HG03571 (cell line): Measurements from ENCODE around the gene DDX46.
"Not testable (repeated sequence)": the region's sequence is repeated elsewhere in the genome, so short reads cannot be mapped to it uniquely, and the experiment has no call there.

Experiments
- ATAC-seq: cut with Tn5 transposase; IDR thresholded peaks from one replicate; pipeline ENCODE4 v1.9.1; 2021; ENCODE audit not compliant: unreplicated experiment

The DDX46 gene

GRCh38 chr5:134758504-134759341 lies at the start of gene DDX46:
Gene DDX46, plus strand, starts transcription at chr5:134758779. Its CDS starts 160 bp downstream, at chr5:134758939.
- peak; percentile 97 for ATAC-seq

GRCh38 chr5:134714120-134714519 lies 44.5 kb upstream of the DDX46 start:
- ATAC-seq: no peak

GRCh38 chr5:134714541-134714940 lies 44.0 kb upstream of the DDX46 start:
- no peak for ATAC-seq

- ATAC-seq: not testable (repeated sequence)
Observed at GRCh38 chr5:134715466-134715865, 43.1 kb upstream of the DDX46 start.

- no peak for ATAC-seq
Observed at GRCh38 chr5:134724872-134725271, 33.7 kb upstream of the DDX46 start.

GRCh38 chr5:134732819-134733218 lies 25.8 kb upstream of the DDX46 start:
- no peak for ATAC-seq

GRCh38 chr5:134735243-134735642 lies 23.3 kb upstream of the DDX46 start:
- ATAC-seq: no peak

GRCh38 chr5:134736173-134736812 lies 22.3 kb upstream of the DDX46 start:
- no peak for ATAC-seq

GRCh38 chr5:134738133-134738962 lies 20.2 kb upstream of the DDX46 start, which contains the start of gene CAMLG:
Gene CAMLG, plus strand, starts transcription at chr5:134738548. Its CDS starts 73 bp downstream, at chr5:134738621.
- peak; percentile 96 for ATAC-seq

GRCh38 chr5:134738963-134739661 lies 19.5 kb upstream of the DDX46 start:
- ATAC-seq: no peak

GRCh38 chr5:134741052-134741451 lies 17.5 kb upstream of the DDX46 start:
- ATAC-seq: no peak

GRCh38 chr5:134742134-134742533 lies 16.4 kb upstream of the DDX46 start:
- ATAC-seq: no peak

GRCh38 chr5:134749415-134749814 lies 9.2 kb upstream of the DDX46 start:
- no peak for ATAC-seq

GRCh38 chr5:134758176-134758503 lies 439 bp upstream of the DDX46 start:
- no peak for ATAC-seq

GRCh38 chr5:134767528-134768291 lies 9.1 kb downstream of the DDX46 start:
- ATAC-seq: not testable (repeated sequence)

- ATAC-seq: no peak
Observed at GRCh38 chr5:134769206-134769605, 10.6 kb downstream of the DDX46 start.

GRCh38 chr5:134772461-134773125 lies 14.0 kb downstream of the DDX46 start:
- ATAC-seq: no peak

GRCh38 chr5:134777366-134777765 lies 18.8 kb downstream of the DDX46 start:
- no peak for ATAC-seq

- ATAC-seq: no peak
Observed at GRCh38 chr5:134784241-134784920, 25.8 kb downstream of the DDX46 start.
